Medulla oblongata (tissue), 1 donor: ENCODE results near the gene SORBS1.

ENCODE experiments used
- DNase-seq: peaks from one replicate; pipeline ENCODE4 v3.0.0-alpha.2; 2015; ENCODE audit errors: extremely low spot score

The SORBS1 gene

GRCh38 chr10:95266674-95267095 is 294.5 kb downstream of the SORBS1 start:
- DNase-seq, result no peak

GRCh38 chr10:95265572-95265971 is 295.6 kb downstream of the SORBS1 start:
- DNase-seq, result no peak

DNA sequence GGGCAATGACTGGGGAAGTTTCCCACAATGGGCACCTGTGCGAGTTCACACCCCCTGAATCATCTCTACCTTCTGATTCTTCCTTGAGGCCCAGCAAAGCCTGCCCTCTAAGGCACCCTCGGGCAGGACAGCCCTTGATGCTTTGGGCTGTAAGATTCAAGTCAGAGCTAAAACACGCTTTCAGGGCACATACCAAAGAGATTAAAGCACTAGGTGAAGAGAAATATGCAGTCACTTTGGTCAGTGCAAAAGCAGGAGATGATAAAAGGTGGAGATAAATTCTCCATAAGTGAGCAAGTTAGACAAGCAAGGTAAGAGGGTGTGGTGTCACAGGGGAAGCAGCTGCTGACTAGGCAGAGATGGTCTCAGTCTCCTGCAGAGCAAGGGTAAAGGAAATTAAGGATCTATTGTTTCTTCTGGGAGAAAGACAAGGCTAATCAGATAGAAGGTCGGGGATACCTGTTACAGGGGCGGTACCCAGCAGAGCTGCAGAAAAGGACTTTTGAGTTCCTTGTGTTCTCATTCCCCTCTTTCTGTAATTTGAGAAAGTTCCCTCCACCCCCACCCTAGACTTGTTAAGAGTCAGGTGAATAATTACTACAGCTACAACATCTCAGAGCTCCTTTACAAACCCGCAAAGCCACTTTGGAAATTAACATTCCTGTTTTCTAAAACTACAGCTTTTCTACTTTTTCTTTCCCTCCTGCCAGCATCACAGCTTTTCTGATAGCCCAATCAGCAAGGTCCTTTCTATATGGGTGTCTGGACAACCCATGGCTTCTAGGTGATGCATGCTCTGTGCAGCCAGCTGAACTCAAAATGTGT is 296.7 kb downstream of the SORBS1 start:
- DNase-seq, result no peak

DNA sequence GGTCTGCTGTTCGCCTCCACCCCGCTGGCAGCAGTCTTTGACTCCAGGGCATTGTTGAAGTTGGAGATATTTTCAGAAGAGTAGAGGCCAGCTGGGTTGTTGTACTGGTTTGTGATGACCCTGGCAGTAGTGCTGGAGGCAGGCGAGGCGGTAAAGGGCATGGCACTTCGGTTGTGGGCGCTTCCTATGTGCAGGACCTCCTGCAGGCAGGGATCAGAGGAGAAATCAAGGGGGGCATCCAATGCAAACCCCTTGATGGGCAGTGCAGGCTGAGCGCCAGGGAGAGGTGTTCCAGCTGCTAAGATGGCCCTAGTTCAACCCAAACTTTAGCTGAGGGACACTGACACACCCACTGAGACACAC is 297.3 kb downstream of the SORBS1 start:
- DNase-seq, result no peak

DNA sequence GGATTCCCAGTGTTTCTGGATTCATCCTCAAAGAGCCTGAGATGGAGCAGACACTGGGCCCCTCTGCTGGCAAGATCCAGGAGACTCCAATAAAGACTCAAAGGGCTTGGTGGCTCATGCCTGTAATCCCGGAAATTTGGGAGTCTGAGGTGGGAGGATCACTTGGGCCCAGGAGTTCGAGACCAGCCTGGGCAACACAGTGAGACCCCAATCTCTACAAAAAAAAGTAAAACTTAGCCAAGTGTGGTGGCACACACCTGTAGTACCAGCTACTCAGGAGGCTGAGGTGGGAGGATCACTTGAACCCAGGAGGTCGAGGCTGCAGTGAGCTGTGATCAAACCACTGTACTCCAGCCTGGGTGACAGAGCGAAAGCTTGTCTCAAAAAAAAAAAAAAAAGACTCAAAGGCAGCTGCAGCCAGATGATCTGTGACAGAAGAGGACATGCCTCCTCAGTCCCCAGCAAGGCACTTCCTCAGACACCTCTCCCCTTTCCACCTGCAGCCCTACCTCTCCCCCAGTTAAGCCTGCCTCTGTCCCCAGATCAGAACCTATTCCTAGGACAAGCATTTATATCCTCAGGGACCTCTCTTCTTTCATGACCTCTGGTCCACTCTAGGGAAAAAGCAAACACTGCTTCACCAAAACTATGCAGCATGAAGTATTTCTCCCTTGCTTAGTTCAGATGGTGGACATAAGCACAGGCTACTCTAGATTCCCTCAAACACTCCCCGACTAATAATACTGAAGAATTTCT is 298.2 kb downstream of the SORBS1 start:
- no peak for DNase-seq

DNA sequence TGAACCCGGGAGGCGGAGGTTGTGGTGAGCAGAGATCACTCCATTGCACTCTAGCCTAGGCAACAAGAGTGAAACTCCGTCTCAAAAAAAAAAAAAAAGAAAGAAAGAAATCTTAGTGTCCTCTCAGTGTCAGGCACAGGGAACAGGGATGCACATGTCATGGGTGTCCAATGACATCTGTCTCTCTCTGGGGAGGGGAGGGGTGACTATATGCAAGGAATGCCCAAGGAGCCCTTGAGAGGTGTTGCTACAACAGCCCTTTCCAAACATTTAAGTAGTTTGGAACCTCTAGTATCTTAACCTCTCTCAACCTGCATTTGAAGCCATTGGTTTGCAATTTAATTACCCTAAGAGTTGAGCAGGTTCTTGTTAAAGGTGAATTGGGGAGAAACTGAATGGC is 299.2 kb downstream of the SORBS1 start:
- no peak for DNase-seq
